GM12878 (cell line): Measurements from ENCODE around the gene ADPGK. TPM values are rescaled to one million over a fixed set of nuclear protein-coding genes. Genes with fewer than 3 reads are reported as not detected.

ENCODE experiments used
- ATAC-seq: fragments of 200-7000 bp; cut with Tn5 transposase; 3 replicates; pipeline ENCODE4 v1.9.1; 2020; ENCODE audit warnings: mild to moderate bottlenecking, moderate library complexity
- BruUV-seq: library from RNA; stranded (reverse); fragments of 400-500 nt; replicated peaks from 2 replicates; lab custom pipeline; 2021; lab: Mats Ljungman, UMichigan
- CTCF ChIA-PET: fragments of 300-600 bp; sonication (Branson Sonifier 250); formaldehyde crosslinking; extraction: SDS; loops from one replicate; lab custom pipeline; 2021; ENCODE audit warnings: inconsistent platforms; lab: Yijun Ruan, JAX
- POLR2A ChIA-PET: fragments of 350-600 bp; formaldehyde crosslinking; extraction: SDS; loops from one replicate; lab custom pipeline; 2021; ENCODE audit warnings: inconsistent platforms; lab: Charles Lee
- RAD21 ChIA-PET: fragments of 300-600 bp; sonication (Branson Sonifier 250); formaldehyde crosslinking; loops from one replicate; lab custom pipeline; 2023; ENCODE audit warnings: antibody characterized with exemption; ENCODE audit not compliant: unreplicated experiment; lab: Charles Lee
- SMC1A ChIA-PET: fragments of 300-600 bp; sonication (Branson Sonifier 250); formaldehyde crosslinking; loops from one replicate; lab custom pipeline; 2023; ENCODE audit not compliant: unreplicated experiment, uncharacterized antibody; lab: Charles Lee
- DNase-seq: peaks from one replicate; pipeline ENCODE4 v3.0.0-alpha.2; 2011; ENCODE audit warnings: low read depth, low spot score
- FAIRE-seq: peaks from 3 replicates; lab custom pipeline; 2011; peaks lifted over from hg19 to GRCh38; lab: Jason Lieb, UNC
- H2AFZ ChIP-seq: 2 replicates; pipeline ENCODE4 v1.6.0; 2011; ENCODE audit warnings: low read depth, low read length, control low read depth; ENCODE audit not compliant: control insufficient read depth
- H3K27ac ChIP-seq: 2 replicates; pipeline ENCODE4 v1.5.1; 2011; ENCODE audit warnings: control low read depth; ENCODE audit not compliant: control insufficient read depth, insufficient read depth
- H3K27me3 ChIP-seq, 2 experiments: replicated peaks in 1 of 2; 2 replicates each; pipeline versions ENCODE4 v1.6.0 to v1.6.1; 2011; ENCODE audit warnings: low read length in 1 of 2; ENCODE audit not compliant: control insufficient read depth in 2 of 2, insufficient read depth in 2 of 2
- H3K36me3 ChIP-seq, 2 experiments: 2 replicates each; pipeline ENCODE4 v1.5.1; 2011; ENCODE audit warnings: low read length in 1 of 2; ENCODE audit not compliant: control insufficient read depth in 2 of 2, insufficient read depth in 2 of 2
- H3K4me1 ChIP-seq: 2 replicates; pipeline ENCODE4 v1.6.1; 2011; ENCODE audit warnings: mild to moderate bottlenecking, low read length, moderate library complexity, mixed read lengths; ENCODE audit not compliant: control insufficient read depth, insufficient read depth
- H3K4me2 ChIP-seq: 2 replicates; pipeline ENCODE4 v1.6.0; 2011; ENCODE audit warnings: control low read depth; ENCODE audit not compliant: control insufficient read depth, insufficient read depth
- H3K4me3 ChIP-seq: fragments of 200-600 bp; sonication (generic); 2 replicates; pipeline ENCODE4 v1.5.1; 2016
- H3K79me2 ChIP-seq: 2 replicates; pipeline ENCODE4 v1.6.0; 2011; ENCODE audit warnings: low read length; ENCODE audit not compliant: control insufficient read depth, insufficient read depth
- H3K9ac ChIP-seq: 2 replicates; pipeline ENCODE4 v1.8.0; 2011; ENCODE audit warnings: low read length, control low read depth, mixed read lengths; ENCODE audit not compliant: control insufficient read depth, insufficient read depth
- H3K9me3 ChIP-seq: replicated peaks from 3 replicates; pipeline ENCODE4 v1.5.1; 2011; ENCODE audit warnings: mild to moderate bottlenecking, low read length; ENCODE audit not compliant: control insufficient read depth, insufficient read depth
- H4K20me1 ChIP-seq: 2 replicates; pipeline ENCODE4 v1.6.0; 2011; ENCODE audit not compliant: control insufficient read depth, insufficient read depth
- RAD21 ChIP-seq: IDR thresholded peaks from 2 replicates; pipeline ENCODE4 v1.6.1; 2011; ENCODE audit warnings: mild to moderate bottlenecking, low read depth, low read length, moderate library complexity; ENCODE audit not compliant: insufficient read depth
- WGBS: methylation state at CpG from one replicate; pipeline ENCODE4 v1.1.6; 2016; ENCODE audit warnings: low lambda C conversion rate; ENCODE audit not compliant: insufficient replicate concordance, insufficient coverage; ENCODE audit errors: missing lambda C conversion rate; 5-methylcytosine and 5-hydroxymethylcytosine counted together
- in situ Hi-C: fragments of 300-500 bp; cut with MboI; formaldehyde crosslinking; loops from 9 replicates; pipeline ENCODE4 v1.14.3; 2018; ENCODE audit warnings: mixed read lengths
- intact Hi-C: fragments of 100-400 bp; cut with micrococcal nuclease; formaldehyde crosslinking; loops from one replicate; pipeline ENCODE4 v1.14.2; 2022; ENCODE audit not compliant: unreplicated experiment
- polyA plus RNA-seq, 11 experiments: library from polyadenylated mRNA; depleted of rRNA in 4 of 11; unstranded in 6 of 11; stranded (reverse) in 5 of 11; fragments of >200 nt; fragmentation: Nextera tagmentation in 4 of 11; fragmentation: Illumina TruSeq in 1 of 11; extraction: Ambion mirVana in 4 of 11; extraction: Trizol in 1 of 11; gene quantifications; 1 replicate in 1 of 11; 2 replicates in 10 of 11; pipeline versions ENCODE4 v1.2.1 to v1.2.3, GENCODE V29; 2011 to 2016; ENCODE audit warnings: inconsistent platforms in 2 of 11, missing spikeins in 2 of 11, low read depth in 1 of 11
- total RNA-seq, 4 experiments: library from RNA; depleted of rRNA in 3 of 4; stranded (reverse); fragments of >200 nt in 3 of 4; fragmentation: Illumina TruSeq in 1 of 4; extraction: Trizol in 1 of 4; gene quantifications; 2 replicates each; pipeline versions ENCODE4 v1.2.1 to v1.2.3, GENCODE V29; 2013 to 2021
- TF ChIP-seq, protein P1 (sequence below), 3 experiments: IDR thresholded peaks in 2 of 3; conservative IDR thresholded peaks in 1 of 3; 2 replicates each; pipeline ENCODE4 v1.5.1; 2011; ENCODE audit warnings: low read depth in 3 of 3, low read length in 3 of 3, mild to moderate bottlenecking in 3 of 3, control low read depth in 2 of 3, moderate library complexity in 2 of 3, inconsistent platforms in 1 of 3, mixed read lengths in 1 of 3; ENCODE audit not compliant: control insufficient read depth in 2 of 3, insufficient read depth in 1 of 3; ENCODE audit errors: extremely low read depth in 1 of 3
- TF ChIP-seq, protein P2 (sequence below): fragments of 450-650 bp; formaldehyde crosslinking; IDR thresholded peaks from 2 replicates; pipeline ENCODE4 v1.4.0; 2022; ENCODE audit warnings: mild to moderate bottlenecking, moderate library complexity

Gene ADPGK
- total and polyA plus RNA-seq, 10 of the 15 experiments (the other 5 are each of a cell fraction or from before 2014, with no cell fraction given) = 13.8 to 146 (median 56.7) TPM

DNA sequence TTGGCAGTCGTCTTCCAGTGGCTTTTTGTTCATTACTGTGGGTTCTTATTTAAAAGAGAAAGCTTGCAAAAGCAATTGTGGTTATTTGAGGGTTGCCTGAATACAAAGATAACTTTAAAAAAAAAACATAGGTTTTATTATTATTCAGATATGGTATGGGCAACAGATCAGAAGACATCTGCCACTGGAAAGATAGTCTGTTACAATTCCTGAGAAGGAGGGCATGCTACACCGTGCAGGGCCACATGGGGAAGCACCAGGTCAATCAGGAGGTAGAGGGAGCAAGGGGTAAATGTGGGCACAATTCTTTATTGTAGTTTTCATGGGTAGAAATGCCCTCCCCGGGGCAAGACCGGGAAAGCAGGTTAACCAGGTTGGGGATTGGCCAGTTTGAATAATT lies 51.0 kb downstream of the ADPGK start:
- FAIRE-seq (no peak), DNase-seq (no peak), ATAC-seq (0 out of 3 replicates have a peak, but pooled peaks have one; percentile 41)
- Histone ChIP-seq H2AFZ (no peak overlapping the region), H3K4me3 (no peak overlapping the region), H3K4me2 (no peak overlapping the region), H3K9ac (no peak overlapping the region), H3K27me3 (no peaks in the 10 kb centered on the region), H3K4me1 (no peaks in the 10 kb centered on the region; the same call in 1 of the 2 replicates), H3K27ac (no peak overlapping the region), H3K9me3 (no peaks in the 10 kb centered on the region), H3K36me3 (peaks cover 2 to 13% of the 10 kb centered on the region in 2 experiments; a peak in 3 of 4 replicates), H4K20me1 (no peaks in the 10 kb centered on the region), H3K79me2 (no peaks in the 10 kb centered on the region)
- ChIA-PET CTCF (interaction anchor here (1.4 to 7.0 kb wide), 2 partner anchors 10 to 50 kb away, joined by 4 to 46 read pairs; no protein-coding TSS in a partner anchor), POLR2A (no interaction called here), RAD21 (no interaction called here), SMC1A (interaction anchor here (1.4 to 1.7 kb wide), 4 partner anchors 10 to 153 kb away, joined by 3 to 7 read pairs (median 3); no protein-coding TSS in a partner anchor)
- WGBS = 91% methylated on average over 4 of the region's 4 CpGs
- in situ Hi-C loops = no loop called here
- no TSS peak for BruUV-seq
- TF ChIP-seq RAD21 = 0 out of 2 replicates have a peak, but pooled peaks have one; percentile 3
- TF ChIP-seq, protein P1, sequence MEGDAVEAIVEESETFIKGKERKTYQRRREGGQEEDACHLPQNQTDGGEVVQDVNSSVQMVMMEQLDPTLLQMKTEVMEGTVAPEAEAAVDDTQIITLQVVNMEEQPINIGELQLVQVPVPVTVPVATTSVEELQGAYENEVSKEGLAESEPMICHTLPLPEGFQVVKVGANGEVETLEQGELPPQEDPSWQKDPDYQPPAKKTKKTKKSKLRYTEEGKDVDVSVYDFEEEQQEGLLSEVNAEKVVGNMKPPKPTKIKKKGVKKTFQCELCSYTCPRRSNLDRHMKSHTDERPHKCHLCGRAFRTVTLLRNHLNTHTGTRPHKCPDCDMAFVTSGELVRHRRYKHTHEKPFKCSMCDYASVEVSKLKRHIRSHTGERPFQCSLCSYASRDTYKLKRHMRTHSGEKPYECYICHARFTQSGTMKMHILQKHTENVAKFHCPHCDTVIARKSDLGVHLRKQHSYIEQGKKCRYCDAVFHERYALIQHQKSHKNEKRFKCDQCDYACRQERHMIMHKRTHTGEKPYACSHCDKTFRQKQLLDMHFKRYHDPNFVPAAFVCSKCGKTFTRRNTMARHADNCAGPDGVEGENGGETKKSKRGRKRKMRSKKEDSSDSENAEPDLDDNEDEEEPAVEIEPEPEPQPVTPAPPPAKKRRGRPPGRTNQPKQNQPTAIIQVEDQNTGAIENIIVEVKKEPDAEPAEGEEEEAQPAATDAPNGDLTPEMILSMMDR (IDR thresholded peaks at IDR 0.05 in 2 of 3, conservative IDR thresholded peaks at IDR 0.05 in 1 of 3; ENCODE audit: control insufficient read depth in 2 of 3, extremely low read depth in 1 of 3, insufficient read depth in 1 of 3, low read depth in 3 of 3, low read length in 3 of 3) = peak in 1 of 3 experiments; percentile 14; a peak in 1 of 6 replicates
- TF ChIP-seq, protein P2, sequence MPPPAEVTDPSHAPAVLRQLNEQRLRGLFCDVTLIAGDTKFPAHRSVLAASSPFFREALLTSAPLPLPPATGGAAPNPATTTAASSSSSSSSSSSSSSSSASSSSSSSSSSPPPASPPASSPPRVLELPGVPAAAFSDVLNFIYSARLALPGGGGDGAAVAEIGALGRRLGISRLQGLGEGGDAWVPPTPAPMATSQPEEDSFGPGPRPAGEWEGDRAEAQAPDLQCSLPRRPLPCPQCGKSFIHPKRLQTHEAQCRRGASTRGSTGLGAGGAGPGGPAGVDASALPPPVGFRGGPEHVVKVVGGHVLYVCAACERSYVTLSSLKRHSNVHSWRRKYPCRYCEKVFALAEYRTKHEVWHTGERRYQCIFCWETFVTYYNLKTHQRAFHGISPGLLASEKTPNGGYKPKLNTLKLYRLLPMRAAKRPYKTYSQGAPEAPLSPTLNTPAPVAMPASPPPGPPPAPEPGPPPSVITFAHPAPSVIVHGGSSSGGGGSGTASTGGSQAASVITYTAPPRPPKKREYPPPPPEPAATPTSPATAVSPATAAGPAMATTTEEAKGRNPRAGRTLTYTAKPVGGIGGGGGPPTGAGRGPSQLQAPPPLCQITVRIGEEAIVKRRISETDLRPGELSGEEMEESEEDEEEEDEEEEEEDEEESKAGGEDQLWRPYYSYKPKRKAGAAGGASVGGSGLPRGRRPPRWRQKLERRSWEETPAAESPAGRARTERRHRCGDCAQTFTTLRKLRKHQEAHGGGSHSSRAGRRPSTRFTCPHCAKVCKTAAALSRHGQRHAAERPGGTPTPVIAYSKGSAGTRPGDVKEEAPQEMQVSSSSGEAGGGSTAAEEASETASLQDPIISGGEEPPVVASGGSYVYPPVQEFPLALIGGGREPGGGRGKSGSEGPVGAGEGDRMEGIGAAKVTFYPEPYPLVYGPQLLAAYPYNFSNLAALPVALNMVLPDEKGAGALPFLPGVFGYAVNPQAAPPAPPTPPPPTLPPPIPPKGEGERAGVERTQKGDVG (CRISPR knock-in tag) = no peak
- intact Hi-C loops = no loop called here
